ENCODE data around the gene PKD1L1. TPM values are rescaled to one million over a fixed set of nuclear protein-coding genes. Genes with fewer than 3 reads are reported as not detected.

Gene PKD1L1
- total RNA-seq, 4 donors from 2014 or later, result 0.07 to 1.7 (median 0.98) TPM

GRCh38 chr7:47935336-47935735, 12.9 kb downstream of the PKD1L1 start:
- no peaks in the 10 kb centered on the region for H3K9me3 ChIP-seq
- no peak overlapping the region for H3K27ac ChIP-seq
- in situ Hi-C loops (cut with MboI; ENCODE audit: low sequenced_read_pairs in 4 of 4) (no loop called here), intact Hi-C loops (cut with DNase I; ENCODE audit: low total_unique reads) (no loop called here)
- ATAC-seq (no peak), DNase-seq (no peak)
- no peaks in the 10 kb centered on the region for H3K36me3 ChIP-seq
- TF ChIP-seq POLR2A (IDR thresholded peaks at IDR 0.05) (no peak), CTCF (IDR thresholded peaks at IDR 0.05 in 4 of 5, conservative IDR thresholded peaks at IDR 0.05 in 1 of 5) (no peak)
- no peaks in the 10 kb centered on the region for H3K4me1 ChIP-seq
- H3K27me3 ChIP-seq, result no peaks in the 10 kb centered on the region
- H3K4me3 ChIP-seq, result no peak overlapping the region

GRCh38 chr7:47934831-47935230, 13.4 kb downstream of the PKD1L1 start:
- intact Hi-C loops (cut with DNase I; ENCODE audit: low total_unique reads), result no loop called here
- no peaks in the 10 kb centered on the region for H3K4me1 ChIP-seq
- no peaks in the 10 kb centered on the region for H3K36me3 ChIP-seq
- no peak overlapping the region for H3K4me3 ChIP-seq
- H3K27me3 ChIP-seq, result no peaks in the 10 kb centered on the region
- ATAC-seq, result no peak
- TF ChIP-seq CTCF (IDR thresholded peaks at IDR 0.05 in 4 of 5, conservative IDR thresholded peaks at IDR 0.05 in 1 of 5) (no peak), POLR2A (IDR thresholded peaks at IDR 0.05) (no peak)
- H3K27ac ChIP-seq, result no peak overlapping the region
- H3K9me3 ChIP-seq, result no peaks in the 10 kb centered on the region
- in situ Hi-C loops (cut with MboI; ENCODE audit: low sequenced_read_pairs in 4 of 4), result no loop called here
- DNase-seq, result no peak

DNA sequence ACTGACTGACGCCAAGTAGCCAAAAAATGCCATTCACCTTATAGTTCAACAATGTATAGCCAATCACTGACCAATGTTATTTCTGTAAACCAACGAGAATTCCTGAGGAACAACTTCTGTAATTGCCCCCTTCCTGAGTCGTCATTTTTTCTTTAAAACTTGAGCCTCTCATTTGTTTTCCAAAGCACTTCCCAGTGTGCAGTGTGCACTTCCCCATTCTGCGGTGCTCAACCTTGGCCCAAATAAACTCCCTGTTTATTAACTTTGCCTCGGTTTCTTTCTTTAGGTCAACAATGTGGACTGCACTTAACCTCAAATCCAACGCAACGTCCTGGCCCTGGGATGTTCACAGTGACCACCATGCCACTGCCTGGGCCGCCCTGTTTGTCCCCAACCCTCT, 15.1 kb downstream of the PKD1L1 start:
- TF ChIP-seq CTCF (IDR thresholded peaks at IDR 0.05 in 4 of 5, conservative IDR thresholded peaks at IDR 0.05 in 1 of 5) (no peak), POLR2A (IDR thresholded peaks at IDR 0.05) (no peak)
- H3K27me3 ChIP-seq, result no peaks in the 10 kb centered on the region
- H3K4me1 ChIP-seq, result no peaks in the 10 kb centered on the region
- H3K36me3 ChIP-seq, result no peaks in the 10 kb centered on the region
- H3K4me3 ChIP-seq, result no peak overlapping the region
- no peak overlapping the region for H3K27ac ChIP-seq
- intact Hi-C loops (cut with DNase I; ENCODE audit: low total_unique reads), result no loop called here
- ATAC-seq (no peak), DNase-seq (no peak)
- no peaks in the 10 kb centered on the region for H3K9me3 ChIP-seq
- in situ Hi-C loops (cut with MboI; ENCODE audit: low sequenced_read_pairs in 4 of 4), result no loop called here

GRCh38 chr7:47932466-47933037, 15.7 kb downstream of the PKD1L1 start:
- DNase-seq (no peak), ATAC-seq (no peak)
- no peaks in the 10 kb centered on the region for H3K4me1 ChIP-seq
- no peak for TF ChIP-seq CTCF (IDR thresholded peaks at IDR 0.05 in 4 of 5, conservative IDR thresholded peaks at IDR 0.05 in 1 of 5)
- no peak overlapping the region for H3K4me3 ChIP-seq
- no peak overlapping the region for H3K27ac ChIP-seq
- H3K36me3 ChIP-seq, result no peaks in the 10 kb centered on the region
- in situ Hi-C loops (cut with MboI; ENCODE audit: low sequenced_read_pairs in 4 of 4), result no loop called here
- no peaks in the 10 kb centered on the region for H3K27me3 ChIP-seq
- no peaks in the 10 kb centered on the region for H3K9me3 ChIP-seq
- intact Hi-C loops (cut with DNase I; ENCODE audit: low total_unique reads), result no loop called here

GRCh38 chr7:47932016-47932415, 16.2 kb downstream of the PKD1L1 start:
- Histone ChIP-seq H3K36me3 (no peaks in the 10 kb centered on the region), H3K27ac (no peak overlapping the region), H3K9me3 (no peaks in the 10 kb centered on the region), H3K4me3 (no peak overlapping the region), H3K27me3 (no peaks in the 10 kb centered on the region), H3K4me1 (no peaks in the 10 kb centered on the region)
- intact Hi-C loops (cut with DNase I; ENCODE audit: low total_unique reads), result no loop called here
- in situ Hi-C loops (cut with MboI; ENCODE audit: low sequenced_read_pairs in 4 of 4), result no loop called here
- TF ChIP-seq CTCF (IDR thresholded peaks at IDR 0.05 in 4 of 5, conservative IDR thresholded peaks at IDR 0.05 in 1 of 5) (no peak), POLR2A (IDR thresholded peaks at IDR 0.05) (no peak)
- no peak for DNase-seq
- no peak for ATAC-seq
